HepG2 (cell line): ENCODE results near the gene THBS1. TPM values are rescaled to one million over a fixed set of nuclear protein-coding genes. Genes with fewer than 3 reads are reported as not detected.
A peak's percentile ranks its signal among the peaks of the same experiment; 100 is the strongest.

Source experiments
- ARID5B ChIP-seq: IDR thresholded peaks from 2 replicates; pipeline ENCODE4 v1.4.0; 2020; ENCODE audit warnings: mild to moderate bottlenecking, missing genetic modification reagents
- EHMT2 ChIP-seq: fragments of 200-600 bp; sonication (generic); IDR thresholded peaks from 2 replicates; pipeline ENCODE4 v1.7.0; 2017; ENCODE audit warnings: antibody characterized with exemption, low read depth, low read length, borderline replicate concordance
- HNF4A ChIP-seq: sonication (generic); formaldehyde crosslinking; IDR thresholded peaks from 2 replicates; pipeline ENCODE4 v1.4.0; 2020; ENCODE audit warnings: missing genetic modification reagents
- LCORL ChIP-seq, 2 experiments: fragments of 450-650 bp in 1 of 2; sonication (generic) in 1 of 2; formaldehyde crosslinking in 1 of 2; IDR thresholded peaks; 2 replicates each; pipeline versions ENCODE4 v1.5.0 to v1.6.1; 2017 to 2020; ENCODE audit warnings: antibody characterized with exemption in 1 of 2, missing genetic modification reagents in 1 of 2
- PAXIP1 ChIP-seq: sonication (generic); formaldehyde crosslinking; conservative IDR thresholded peaks from 2 replicates; pipeline ENCODE4 v1.4.0; 2020; ENCODE audit warnings: mild to moderate bottlenecking, missing genetic modification reagents, moderate library complexity
- RERE ChIP-seq: IDR thresholded peaks from 2 replicates; pipeline ENCODE4 v1.6.1; 2016; ENCODE audit warnings: low read depth, missing genetic modification reagents, missing compliant biosample characterization
- ZMYM4 ChIP-seq: sonication (generic); formaldehyde crosslinking; IDR thresholded peaks from 2 replicates; pipeline ENCODE4 v1.8.1; 2023; ENCODE audit warnings: mild to moderate bottlenecking, missing genetic modification reagents
- ZNF121 ChIP-seq: sonication (generic); formaldehyde crosslinking; IDR thresholded peaks from 2 replicates; pipeline ENCODE4 v1.5.0; 2020; ENCODE audit warnings: mild to moderate bottlenecking, missing genetic modification reagents
- ZNF232 ChIP-seq: sonication (generic); formaldehyde crosslinking; IDR thresholded peaks from 2 replicates; pipeline ENCODE4 v1.4.0; 2020; ENCODE audit warnings: missing genetic modification reagents, borderline replicate concordance
- ZNF329 ChIP-seq: sonication (generic); formaldehyde crosslinking; IDR thresholded peaks from 2 replicates; pipeline ENCODE4 v1.9.0; 2021; ENCODE audit warnings: low read depth, mild to moderate bottlenecking, missing genetic modification reagents
- ZNF644 ChIP-seq: IDR thresholded peaks from 2 replicates; pipeline ENCODE4 v1.6.1; 2016; ENCODE audit warnings: low read depth
- ZNF782 ChIP-seq: sonication (generic); formaldehyde crosslinking; IDR thresholded peaks from 2 replicates; pipeline ENCODE4 v1.4.0; 2020; ENCODE audit warnings: missing genetic modification reagents, mild to moderate bottlenecking, borderline replicate concordance
- polyA plus RNA-seq, 8 experiments: library from polyadenylated mRNA; depleted of rRNA in 3 of 8; stranded (reverse) in 7 of 8; unstranded in 1 of 8; fragments of >200 nt; fragmentation: Illumina TruSeq in 4 of 8; extraction: Trizol in 4 of 8; gene quantifications; 2 replicates each; pipeline versions ENCODE4 v1.2.1 to v1.2.3, GENCODE V29; 2011 to 2016; ENCODE audit warnings: low read depth in 4 of 8, missing spikeins in 1 of 8, mixed read lengths in 1 of 8; ENCODE audit not compliant: insufficient read depth in 1 of 8
- total RNA-seq, 5 experiments: library from RNA; depleted of rRNA; stranded (reverse); fragments of >200 nt; fragmentation: Illumina TruSeq; extraction: Trizol; gene quantifications; 2 replicates each; pipeline ENCODE4 v1.2.3, GENCODE V29; 2016; ENCODE audit warnings: low read depth in 1 of 5

The THBS1 gene
- total and polyA plus RNA-seq, 2 of the 13 experiments (the other 11 are each of a cell fraction or from before 2014, with no cell fraction given) = 54.7 to 67.1 TPM

- 0 out of 2 replicates have a peak, but pooled peaks have one; percentile 13 for TF ChIP-seq ARID5B
- peak; percentile 51 for TF ChIP-seq PAXIP1
- TF ChIP-seq ZNF232 (CRISPR knock-in tag) = no peak
- TF ChIP-seq RERE (CRISPR knock-in tag) = no peak
- TF ChIP-seq ZNF644 = peak; percentile 83
- no peak for TF ChIP-seq ZNF782 (CRISPR knock-in tag)
- no peak for TF ChIP-seq LCORL (IDR thresholded peaks at IDR 0.05)
- peak; percentile 58; the same call in 1 of the 2 replicates for TF ChIP-seq LCORL (CRISPR knock-in tag; IDR thresholded peaks at IDR 0.05)
- peak; percentile 64 for TF ChIP-seq HNF4A (CRISPR knock-in tag)
- no peak for TF ChIP-seq ZNF121 (CRISPR knock-in tag)
- peak; percentile 45; the same call in 1 of the 2 replicates for TF ChIP-seq ZMYM4 (CRISPR knock-in tag)
- TF ChIP-seq ZNF329 (CRISPR knock-in tag) = no peak
- TF ChIP-seq EHMT2 = peak; percentile 63; the same call in 1 of the 2 replicates
Observed at GRCh38 chr15:39639037-39639436, 58.2 kb downstream of the THBS1 start (continued).
